NCI-H128 (cell line): Measurements from ENCODE around the gene MMGT1.
"Not testable (repeated sequence)": the region's sequence is repeated elsewhere in the genome, so short reads cannot be mapped to it uniquely, and the experiment has no call there.

Experiments
- DNase-seq: peaks from one replicate; lab custom pipeline; 2025; ENCODE audit not compliant: unreplicated experiment; lab: John Stamatoyannopoulos, UW

The MMGT1 gene

GRCh38 chrX:135927897-135928296 is 45.9 kb downstream of the MMGT1 start:
- DNase-seq = no peak

DNA sequence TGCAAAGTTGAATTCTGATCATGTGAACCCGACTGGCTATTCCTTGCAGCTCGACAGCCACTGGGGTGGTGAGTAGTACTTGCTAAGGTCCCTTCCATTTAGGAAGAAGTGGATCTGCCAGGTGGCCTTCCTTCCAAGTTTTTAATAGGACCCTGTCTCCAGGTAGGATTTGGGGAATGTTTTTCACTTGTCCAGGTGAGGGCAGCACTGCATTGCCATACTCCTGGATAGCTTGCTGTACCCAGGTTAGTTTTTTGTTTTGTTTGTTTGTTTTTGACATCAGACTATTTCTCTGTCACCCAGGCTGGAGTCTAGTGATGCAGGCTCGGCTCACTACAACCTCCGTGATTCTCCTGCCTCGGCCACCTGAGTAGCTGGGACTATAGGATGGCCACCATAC is 50.4 kb downstream of the MMGT1 start:
- no peak for DNase-seq

DNA sequence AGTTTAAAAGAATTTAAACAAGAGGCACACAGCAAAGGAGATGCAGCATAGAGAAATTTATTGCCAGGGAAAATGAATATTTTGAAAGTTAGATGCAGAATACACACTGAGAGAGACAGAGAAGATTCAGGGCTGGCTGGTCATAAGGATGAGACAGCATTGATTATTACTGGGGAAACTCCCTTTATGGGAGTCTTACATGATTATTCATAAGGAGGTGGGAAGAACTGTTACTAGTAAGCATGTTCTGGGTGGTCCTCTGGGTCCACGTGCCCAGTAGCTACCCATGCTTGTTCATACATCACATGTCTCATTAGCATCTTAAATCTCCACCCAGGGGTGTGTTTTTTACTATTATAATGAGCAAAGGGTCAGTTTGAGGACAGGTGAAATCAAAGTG is 53.3 kb downstream of the MMGT1 start:
- DNase-seq = not testable (repeated sequence)

GRCh38 chrX:135914404-135914803 is 59.4 kb downstream of the MMGT1 start:
- DNase-seq = no peak
